MV-4-11 (cell line): ENCODE measurements around the gene CEP120.
A peak's percentile ranks its signal among the peaks of the same experiment; 100 is the strongest.
"Not testable (repeated sequence)": the region's sequence is repeated elsewhere in the genome, so short reads cannot be mapped to it uniquely, and the experiment has no call there.

Source experiments
- DNase-seq: peaks from one replicate; lab custom pipeline; 2025; lab: John Stamatoyannopoulos, UW

CEP120 gene

GRCh38 chr5:123438902-123439301 is 15.7 kb upstream of the CEP120 start:
- peak; percentile 36 for DNase-seq

GRCh38 chr5:123438244-123438643 is 15.0 kb upstream of the CEP120 start:
- no peak for DNase-seq

- DNase-seq, result no peak
Observed at GRCh38 chr5:123436201-123436600, 13.0 kb upstream of the CEP120 start.

- DNase-seq, result no peak
Observed at GRCh38 chr5:123434796-123435195, 11.6 kb upstream of the CEP120 start.

GRCh38 chr5:123433596-123433995 is 10.4 kb upstream of the CEP120 start:
- peak; percentile 34 for DNase-seq

GRCh38 chr5:123430441-123430840 is 7.2 kb upstream of the CEP120 start:
- DNase-seq, result not testable (repeated sequence)

GRCh38 chr5:123429993-123430392 is 6.8 kb upstream of the CEP120 start:
- peak; percentile 97 for DNase-seq

GRCh38 chr5:123429221-123429954 is 6.2 kb upstream of the CEP120 start:
- DNase-seq, result no peak

GRCh38 chr5:123428521-123429220 is 5.5 kb upstream of the CEP120 start:
- DNase-seq, result no peak

GRCh38 chr5:123427281-123427680 is 4.1 kb upstream of the CEP120 start:
- no peak for DNase-seq

- peak; percentile 54 for DNase-seq
Observed at GRCh38 chr5:123425431-123425830, 2.2 kb upstream of the CEP120 start.

- peak; percentile 3 for DNase-seq
Observed at GRCh38 chr5:123422433-123423277, 548 bp downstream of the CEP120 start.

- DNase-seq, result no peak
Observed at GRCh38 chr5:123421773-123422172, 1.4 kb downstream of the CEP120 start.

GRCh38 chr5:123414974-123415373 is 8.2 kb downstream of the CEP120 start:
- no peak for DNase-seq

- DNase-seq, result no peak
Observed at GRCh38 chr5:123412206-123412605, 11.0 kb downstream of the CEP120 start.

GRCh38 chr5:123401999-123402398 is 21.2 kb downstream of the CEP120 start:
- not testable (repeated sequence) for DNase-seq

- DNase-seq, result no peak
Observed at GRCh38 chr5:123401320-123401719, 21.9 kb downstream of the CEP120 start.

GRCh38 chr5:123400870-123401291 is 22.3 kb downstream of the CEP120 start:
- DNase-seq, result not testable (repeated sequence)

- DNase-seq, result peak; percentile 24
Observed at GRCh38 chr5:123398058-123398733, 25.0 kb downstream of the CEP120 start.

- DNase-seq, result no peak
Observed at GRCh38 chr5:123397538-123397937, 25.7 kb downstream of the CEP120 start.

- DNase-seq, result no peak
Observed at GRCh38 chr5:123391009-123391408, 32.2 kb downstream of the CEP120 start.

GRCh38 chr5:123389794-123390193 is 33.4 kb downstream of the CEP120 start:
- DNase-seq, result no peak
